Pons (tissue), 1 donor: ENCODE measurements around the gene OSBPL10.

Experiments used
- DNase-seq: peaks from one replicate; pipeline ENCODE4 v3.0.0-alpha.2; 2016; ENCODE audit warnings: low spot score

Gene OSBPL10

DNA sequence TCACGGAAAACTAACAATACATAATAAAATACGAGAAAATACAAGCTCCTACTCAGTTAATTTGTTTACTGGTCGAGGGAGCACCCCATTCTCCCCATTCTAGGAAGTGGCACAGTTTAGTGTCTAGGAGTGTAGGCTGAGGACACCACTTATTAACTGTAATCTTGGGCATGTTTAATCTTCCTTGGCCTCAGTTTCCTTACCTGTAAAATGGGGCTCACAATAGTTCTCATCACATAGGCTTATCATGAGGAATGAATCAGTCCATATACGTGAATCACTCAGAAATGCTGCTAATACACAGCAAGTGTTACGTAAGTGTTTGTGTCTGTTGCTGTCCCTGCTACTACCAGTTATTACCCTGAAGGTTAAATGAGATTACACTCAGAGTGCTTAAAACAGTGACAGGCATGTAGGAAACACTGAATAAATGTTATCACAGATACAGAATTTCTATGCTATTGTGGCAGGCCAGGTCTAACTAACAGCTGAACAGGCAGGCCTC lies 210.2 kb downstream of the OSBPL10 start:
- DNase-seq: no peak

DNA sequence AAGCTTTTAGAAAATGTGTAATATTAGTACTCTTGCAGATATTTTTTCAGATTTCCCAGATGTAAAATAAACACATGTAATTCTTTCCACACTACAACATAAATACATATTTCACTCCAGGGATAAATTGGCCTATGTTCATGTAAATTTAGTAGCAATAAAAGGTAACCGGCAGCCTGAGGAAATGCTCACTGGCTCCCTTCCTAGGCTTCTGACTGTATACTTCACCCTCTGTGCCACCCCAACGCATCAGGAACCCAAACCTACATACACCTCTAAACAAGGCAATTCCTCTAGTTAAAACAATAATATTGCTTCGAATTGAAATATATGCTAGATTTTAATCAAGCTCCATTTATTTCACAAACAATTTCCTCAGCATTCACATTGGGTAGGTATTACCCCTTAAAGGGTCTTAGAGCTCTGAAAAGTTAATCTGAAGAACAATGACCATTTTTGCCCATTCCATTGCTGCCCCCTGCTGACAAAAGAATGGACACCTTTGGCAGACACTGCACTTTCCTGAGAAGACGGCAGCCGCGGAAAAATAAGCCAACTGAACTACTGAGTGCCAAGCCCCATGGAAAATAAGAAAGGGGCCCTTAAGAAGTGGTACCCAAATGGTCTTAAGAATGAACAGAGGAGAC lies 212.5 kb downstream of the OSBPL10 start:
- peak; percentile 72 for DNase-seq

DNA sequence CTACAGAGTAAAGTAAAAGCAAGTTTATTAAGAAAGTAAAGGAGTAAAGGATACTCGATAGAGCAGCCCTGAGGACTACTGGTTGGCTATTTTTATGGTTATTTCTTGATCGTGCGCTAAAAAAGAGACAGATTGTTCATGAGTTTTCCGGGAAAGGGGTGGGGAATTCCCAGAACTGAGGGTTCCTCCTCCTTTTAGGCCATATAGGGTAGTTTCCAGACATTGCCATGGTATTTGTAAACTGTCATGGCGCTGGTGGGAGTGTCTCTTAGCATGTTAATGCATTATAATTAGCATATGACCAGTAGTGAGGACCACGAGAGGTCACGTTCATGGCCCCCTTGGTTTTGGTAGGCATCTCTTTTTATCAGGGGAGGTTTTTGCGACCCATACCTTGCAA lies 213.1 kb downstream of the OSBPL10 start:
- DNase-seq: no peak

DNA sequence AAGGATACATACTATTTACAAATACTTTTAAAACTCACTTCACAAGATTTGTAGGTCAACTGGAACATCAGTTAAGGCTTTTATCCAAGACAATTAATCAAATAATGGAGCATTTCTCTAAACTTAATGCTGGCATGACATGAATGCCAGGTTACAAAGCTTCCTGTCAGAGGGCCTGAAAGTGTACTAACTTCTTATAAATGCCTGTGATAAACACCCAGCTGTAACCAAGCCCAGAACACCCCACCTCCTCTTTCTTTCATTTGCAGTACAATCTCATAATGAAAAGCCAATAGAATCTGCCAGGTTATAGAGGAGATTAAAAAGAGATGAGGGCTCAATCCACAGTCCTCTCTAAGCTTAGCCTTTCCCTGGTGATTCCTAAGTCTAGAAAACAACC lies 214.4 kb downstream of the OSBPL10 start:
- no peak for DNase-seq

DNA sequence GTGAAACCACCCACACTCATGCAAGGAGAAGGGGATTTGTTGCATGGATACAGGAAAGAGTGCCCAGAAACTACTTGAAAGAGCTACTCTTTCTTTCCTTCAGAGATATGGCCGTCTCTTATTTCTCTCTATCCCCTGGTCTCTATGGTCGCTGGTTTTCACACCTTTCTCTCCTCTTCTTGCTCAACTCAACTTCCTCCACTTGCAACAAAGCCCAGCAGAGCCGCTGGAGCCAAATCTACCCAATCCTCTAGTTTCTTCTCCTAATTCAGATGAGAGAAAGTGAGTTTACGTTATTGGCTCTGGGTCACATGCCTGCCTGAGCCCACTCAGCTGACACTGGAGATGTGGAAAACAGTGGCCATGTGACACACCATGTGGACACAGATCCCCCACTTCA lies 215.2 kb downstream of the OSBPL10 start:
- no peak for DNase-seq

DNA sequence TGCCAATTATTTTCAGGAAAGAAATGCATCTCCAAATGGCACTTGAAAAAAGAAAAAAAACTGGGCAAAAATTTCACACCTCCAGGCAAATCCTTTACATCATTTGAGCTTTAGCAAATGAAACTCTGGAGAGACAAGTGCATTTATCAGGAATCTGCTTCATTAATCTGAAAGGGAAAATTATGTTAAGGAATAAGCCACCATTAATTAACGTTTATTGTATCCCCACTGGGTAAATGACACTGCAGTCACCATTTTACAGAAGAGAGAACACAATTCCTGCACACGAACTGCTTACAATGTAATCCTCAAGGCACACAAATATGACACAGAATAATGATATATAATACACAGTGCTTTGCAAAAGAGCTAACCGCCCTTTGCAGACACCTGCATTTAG lies 217.3 kb downstream of the OSBPL10 start:
- no peak for DNase-seq

DNA sequence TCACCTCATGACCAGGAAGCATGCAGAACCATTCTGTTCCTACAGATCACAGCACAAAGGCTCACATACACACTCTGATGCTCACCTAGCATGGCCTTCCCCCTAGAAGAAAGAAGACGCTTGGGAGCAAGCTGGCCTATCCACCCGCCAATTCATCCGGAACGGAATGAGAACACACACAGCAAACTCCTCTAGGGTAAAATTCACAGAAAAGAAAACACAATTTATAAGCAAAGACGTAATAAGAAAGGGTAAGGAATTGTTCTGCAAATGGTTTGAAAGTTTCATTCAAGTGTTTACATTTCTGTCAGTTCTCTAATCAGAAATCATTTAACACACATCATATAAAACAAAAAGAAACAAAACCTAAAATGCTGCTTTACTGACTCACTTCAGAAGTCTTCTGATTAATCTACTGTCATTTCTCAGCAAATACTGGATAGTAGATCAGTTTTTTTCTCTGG lies 218.1 kb downstream of the OSBPL10 start:
- no peak for DNase-seq

DNA sequence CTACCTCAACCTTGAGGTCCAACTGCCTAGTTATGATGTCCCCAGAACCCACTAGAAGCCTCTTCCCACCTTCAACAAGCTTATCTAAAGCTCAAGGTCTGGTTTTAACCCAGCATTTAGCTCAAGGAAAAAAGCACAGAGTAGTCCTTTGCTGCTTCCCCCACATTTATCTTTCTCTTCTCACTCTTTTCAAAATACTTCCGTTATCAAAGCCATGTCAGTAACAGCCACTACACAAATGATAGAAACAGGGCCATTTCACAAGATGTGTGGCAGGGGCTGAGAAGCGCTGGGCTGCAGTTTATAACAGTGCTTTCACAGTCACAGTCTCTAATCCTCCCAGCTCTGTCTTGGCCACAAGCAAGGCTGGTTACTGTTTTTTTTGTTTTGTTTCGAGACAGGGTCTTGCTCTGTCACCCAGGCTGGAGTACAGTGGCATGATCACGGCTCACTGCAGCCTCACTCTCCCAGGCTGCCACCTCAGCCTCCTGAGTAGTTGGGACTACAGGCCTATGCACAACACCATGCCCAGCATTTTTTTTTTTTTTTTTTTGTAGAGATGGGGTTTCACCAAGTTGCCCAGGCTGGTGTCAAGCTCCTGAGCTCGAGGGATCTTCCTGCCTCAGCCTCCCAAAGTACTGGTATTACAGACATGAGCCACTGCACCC lies 218.8 kb downstream of the OSBPL10 start:
- no peak for DNase-seq

DNA sequence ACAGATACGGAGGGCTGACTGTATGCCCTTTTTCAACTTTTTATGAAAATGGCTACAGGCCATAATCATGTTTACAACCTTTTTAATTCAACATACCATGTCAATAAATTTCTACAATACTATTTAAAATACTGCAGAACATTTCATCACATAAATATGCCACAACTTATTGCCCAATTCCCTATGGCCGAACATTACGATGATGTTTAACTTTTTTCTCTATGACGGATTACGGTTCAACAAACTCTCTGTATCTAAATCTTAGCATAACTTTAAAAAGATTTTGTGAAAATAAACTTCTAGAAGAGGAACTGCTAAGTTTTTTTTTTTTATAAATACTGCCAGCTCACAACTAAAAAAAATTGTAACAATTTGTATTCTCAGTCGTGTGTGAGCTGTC lies 220.4 kb downstream of the OSBPL10 start:
- no peak for DNase-seq

DNA sequence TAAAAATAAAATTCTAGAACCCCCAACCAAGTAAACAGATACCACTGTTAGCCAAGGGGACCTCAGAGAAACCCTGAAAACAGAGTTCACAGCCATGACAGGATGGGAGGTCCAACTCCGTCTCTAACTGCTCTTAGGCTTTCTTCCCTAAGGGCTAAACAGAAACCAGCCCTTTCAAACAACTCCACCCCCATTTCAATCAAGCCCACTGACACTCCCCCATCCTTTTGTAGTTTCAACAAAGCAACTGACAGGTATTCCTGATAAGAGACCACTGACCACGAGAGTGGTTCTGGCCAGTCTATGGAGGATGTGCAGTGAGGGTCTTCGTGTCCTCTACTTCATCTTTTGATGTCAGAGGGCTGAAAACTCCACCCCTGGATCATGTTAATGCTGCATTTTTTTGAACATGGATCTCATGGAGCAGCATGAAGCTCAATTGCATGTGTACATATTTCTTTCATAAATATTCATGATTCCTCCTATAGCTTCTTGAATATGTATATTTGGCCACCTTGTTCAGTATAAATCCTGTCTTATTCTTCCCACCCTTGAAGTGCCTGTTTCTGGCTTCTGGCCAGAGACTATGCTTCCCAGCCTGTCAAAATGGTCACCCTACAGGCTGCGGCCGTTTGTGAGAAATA lies 222.6 kb downstream of the OSBPL10 start:
- DNase-seq: no peak

DNA sequence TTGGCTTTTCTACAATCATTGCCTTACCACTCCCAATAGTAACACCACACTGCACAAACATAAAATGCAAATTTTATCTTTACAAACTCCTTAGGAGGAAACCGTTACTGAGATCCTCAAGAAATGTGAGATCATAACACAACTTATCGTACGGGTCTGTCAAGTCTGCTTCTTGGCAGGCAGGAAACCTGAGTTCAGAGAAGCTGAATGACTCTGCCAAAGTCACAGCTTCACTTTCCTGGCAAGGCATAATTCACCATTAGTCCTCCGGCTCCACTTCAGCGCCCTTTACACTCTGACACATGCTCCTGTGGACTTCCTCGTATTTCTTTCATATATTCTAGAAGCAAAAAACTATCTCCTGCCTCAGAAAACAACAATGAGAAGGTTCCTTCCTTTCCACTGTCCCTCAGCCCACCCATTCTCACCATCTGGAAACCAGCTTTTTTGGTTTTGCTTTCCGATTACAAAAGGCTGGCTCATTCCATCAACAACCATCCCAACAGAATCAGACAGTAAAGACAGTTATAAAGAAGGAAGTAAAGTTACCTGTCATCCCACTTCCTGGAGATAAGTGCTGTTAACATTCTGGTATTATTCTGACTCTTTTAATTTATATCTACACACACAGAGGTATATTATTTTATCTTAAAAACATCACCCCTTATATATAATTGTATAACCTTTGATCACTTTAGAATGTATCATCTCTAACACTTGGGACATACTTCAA lies 225.0 kb downstream of the OSBPL10 start:
- no peak for DNase-seq

DNA sequence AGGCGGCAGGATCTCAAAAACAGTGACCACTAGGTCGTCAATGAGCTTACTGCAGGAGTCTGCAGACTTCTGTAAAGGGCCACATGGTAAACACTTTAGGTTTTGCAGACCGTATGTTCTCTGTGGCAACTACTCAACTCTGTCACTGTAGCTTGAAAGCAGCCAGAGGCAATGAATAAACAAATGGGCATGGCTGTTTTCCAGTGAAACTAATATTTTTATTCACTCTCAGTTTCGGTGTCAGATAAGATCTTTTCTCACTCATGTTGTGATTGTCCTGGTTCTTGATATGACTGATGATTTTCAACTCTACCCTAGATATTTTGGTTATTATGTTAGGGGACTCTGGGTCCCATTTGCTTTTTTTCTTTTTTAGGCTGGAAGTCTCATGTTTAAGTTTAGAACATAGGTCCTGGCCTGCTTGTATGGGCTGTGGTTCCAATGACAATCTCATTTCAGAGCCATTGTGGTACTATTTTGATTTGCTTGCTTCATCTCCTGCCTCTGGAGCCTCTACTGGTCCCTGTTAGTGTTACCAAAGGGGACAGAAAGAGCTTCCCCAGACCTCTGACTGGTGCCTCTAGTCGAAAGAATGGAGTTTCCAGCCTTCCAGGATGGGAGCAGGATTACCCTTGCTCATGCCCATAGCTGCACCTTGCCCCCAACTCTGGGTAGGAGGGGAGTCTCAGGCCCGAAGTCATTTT lies 226.3 kb downstream of the OSBPL10 start:
- no peak for DNase-seq

DNA sequence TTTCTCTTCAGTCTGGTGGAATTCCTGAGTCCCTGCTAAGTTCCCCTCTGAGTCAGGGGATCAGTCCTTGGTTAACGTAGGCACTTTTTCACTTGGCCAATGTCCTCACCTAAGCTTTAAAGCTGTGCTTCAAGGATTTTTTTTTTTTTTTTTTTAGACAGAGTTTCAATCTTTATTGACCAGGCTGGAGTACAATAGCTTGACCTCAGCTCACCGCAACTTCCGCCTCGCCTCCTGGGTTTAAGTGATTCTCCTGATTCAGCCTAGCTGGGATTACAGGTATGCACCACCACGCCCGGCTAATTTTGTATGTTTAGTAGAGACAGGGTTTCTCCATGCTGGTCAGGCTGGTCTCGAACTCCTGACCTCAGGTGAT lies 228.0 kb downstream of the OSBPL10 start:
- DNase-seq: no peak

DNA sequence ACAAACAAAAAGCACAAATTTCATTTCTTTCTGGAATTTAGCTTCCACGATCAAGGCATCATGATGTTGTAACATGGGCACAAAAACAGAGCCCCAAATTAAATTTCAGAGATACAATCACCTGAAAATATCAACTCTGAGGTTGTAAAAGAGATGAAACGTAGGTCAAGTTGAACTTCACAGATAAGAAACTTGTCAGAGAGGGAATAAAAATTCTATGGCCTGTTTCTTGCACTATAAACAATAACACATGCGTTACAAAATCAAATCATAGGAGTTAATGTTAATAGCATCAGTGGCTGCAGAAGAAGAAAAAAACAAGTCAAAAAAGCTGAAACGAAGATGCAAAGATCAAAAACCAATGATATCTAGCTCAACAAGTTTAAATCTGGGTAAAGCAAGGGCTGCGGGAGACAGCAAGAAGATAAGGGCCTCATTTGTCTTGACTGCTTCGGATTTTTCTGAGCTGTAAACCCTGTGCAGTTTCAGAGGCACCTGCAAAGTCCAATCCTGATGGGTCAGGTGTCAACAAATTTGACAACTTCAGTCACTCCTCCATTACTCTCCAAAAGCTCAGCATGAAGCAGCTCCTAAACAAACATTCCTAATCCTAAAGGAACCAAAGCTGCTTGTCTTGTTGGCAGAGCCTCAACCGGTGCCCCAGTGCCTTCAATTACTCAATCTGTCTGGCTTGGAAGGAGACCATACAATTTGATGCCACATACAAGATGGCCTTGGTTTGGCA lies 228.6 kb downstream of the OSBPL10 start:
- no peak for DNase-seq

DNA sequence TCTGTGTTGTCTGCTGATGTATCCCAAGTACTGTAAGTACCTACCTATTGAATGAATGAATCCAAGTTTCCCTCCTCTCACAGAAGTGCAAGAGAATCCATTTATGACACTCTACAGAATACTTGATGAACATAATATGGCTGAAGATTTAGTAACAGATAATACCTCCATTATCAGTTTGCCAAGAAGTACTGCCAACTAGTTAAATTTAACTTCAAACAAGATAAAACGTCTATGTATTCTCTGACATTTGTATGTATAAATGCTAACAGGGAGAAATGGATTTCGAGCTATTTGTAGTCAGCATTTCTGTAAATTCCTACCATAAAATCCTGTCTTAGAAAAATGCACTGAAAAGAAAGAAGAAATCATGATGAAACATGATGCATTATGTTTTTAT lies 230.7 kb downstream of the OSBPL10 start:
- no peak for DNase-seq

DNA sequence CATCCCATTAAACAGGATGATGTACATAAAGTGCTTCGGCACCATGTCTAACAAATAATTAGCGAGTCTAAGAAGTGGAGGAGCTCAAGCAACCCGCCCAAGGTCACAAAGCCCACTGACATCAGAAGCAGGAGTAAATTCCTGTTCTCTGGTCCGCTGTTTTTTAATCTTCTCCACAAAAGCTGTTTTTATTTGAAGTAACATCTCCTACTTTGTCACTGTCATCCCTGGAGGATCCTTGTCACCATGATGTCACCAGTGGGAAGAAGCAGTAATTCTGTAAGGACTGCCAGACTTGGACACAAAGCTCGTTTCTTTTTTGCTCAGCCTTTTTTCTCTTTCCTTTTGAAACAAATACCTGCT lies 232.1 kb downstream of the OSBPL10 start:
- no peak for DNase-seq

DNA sequence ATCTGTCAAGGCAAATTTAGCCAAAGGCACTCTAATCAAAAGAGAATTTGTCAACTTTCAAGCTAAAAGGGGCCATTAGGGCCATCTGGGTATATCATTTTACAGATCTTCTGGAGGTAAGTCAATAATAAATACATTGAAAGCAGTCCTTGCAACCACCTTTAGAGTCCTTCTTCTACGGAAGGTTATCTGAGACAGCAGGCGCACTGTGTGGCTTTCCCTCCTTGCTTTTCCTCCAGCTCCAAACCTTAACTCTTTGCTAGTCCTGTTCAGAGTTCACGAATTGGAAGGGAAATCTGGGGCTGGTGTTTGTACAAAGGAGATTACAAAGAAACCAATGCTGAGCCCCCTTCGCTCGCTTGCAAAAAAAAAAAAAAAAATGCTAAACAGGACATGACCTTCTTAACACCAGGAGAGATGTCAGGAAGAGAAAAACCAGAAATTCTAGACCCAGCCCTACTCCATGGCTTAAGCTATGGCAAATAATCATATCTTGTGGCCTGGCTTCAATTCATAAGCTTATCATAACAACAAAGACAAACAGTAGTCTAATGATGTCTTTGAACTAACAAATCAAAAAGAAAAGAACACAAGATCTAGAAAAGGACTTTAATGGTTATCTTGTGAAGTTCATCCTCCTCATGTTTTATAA lies 232.7 kb downstream of the OSBPL10 start:
- DNase-seq: no peak

DNA sequence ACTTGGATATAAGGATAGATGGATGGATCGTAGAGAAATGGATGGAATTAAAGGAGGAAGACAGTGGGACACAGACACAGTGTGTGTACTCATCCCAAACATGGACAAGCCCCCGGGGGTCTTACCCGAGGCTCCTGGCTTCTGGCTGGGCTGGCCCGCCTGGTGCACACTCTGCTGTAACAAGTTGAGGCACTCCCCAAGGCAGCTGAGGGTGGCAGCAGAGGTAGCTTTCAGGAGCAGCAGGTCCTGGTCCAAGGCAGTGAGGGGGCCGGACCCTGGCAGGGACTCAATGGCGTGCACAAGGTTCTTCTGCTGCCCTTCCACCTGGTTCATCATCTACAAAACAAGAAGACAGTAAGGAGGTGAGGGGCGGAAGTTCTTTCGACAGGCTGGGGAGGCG lies 233.3 kb downstream of the OSBPL10 start:
- no peak for DNase-seq

DNA sequence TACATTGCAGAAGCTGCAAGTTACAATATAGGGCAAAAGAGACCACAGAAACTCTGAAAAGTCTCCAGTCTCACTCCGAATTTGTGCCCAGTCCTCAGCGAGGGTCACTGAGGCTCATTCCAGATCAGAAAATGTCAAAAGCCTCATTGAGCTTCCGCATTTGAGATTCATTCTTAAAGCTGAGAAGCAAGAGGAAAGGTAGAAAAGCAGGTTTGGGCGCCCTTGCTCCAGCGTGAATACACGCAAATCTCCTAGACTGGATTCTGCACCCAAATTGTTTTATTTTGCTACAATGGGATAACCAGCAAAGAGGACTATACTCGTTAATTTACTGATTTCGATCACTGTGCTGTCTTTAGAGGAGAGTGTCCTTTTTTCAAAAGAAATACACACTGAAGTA lies 236.1 kb downstream of the OSBPL10 start:
- no peak for DNase-seq

DNA sequence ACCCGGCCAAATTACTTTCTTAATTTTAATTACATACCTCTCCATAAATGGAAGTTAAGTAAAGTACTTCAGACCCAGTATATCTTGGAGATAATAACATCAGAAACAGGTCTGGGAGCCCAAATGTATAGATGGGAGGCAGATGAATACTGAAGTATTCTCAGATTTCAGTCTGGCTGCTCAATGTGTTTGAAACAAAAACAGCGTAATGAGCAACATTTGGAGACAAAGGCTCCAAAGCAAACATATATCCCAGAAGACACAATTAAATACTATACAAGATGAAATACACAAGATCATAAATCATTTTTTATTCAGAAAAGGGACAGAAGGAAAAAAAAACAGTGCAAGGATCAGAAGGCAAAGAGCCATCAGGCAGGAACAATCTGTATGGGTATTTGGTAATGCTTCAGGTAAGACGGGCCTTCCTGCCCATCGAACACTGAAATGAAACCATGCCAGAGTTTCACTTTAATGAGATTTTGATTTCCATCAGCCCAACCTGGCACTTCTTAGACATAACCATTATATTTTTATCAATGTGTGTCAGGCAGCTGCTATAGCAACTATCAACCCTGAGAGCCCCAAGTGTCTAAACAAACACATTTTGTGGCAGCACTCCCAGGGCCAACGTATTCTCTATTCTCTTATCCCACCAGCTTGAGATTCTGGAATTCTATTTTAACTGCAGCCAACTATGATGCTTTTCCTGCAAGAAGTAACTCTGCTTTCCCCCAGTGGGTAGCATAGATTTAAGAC lies 237.6 kb downstream of the OSBPL10 start:
- DNase-seq: no peak
